PC-3 (cell line): ENCODE measurements around the gene CEACAM19. TPM values are rescaled to one million over a fixed set of nuclear protein-coding genes. Genes with fewer than 3 reads are reported as not detected.

Experiments used
- ATAC-seq: fragments of 200-7000 bp; cut with Tn5 transposase; 2 replicates; pipeline ENCODE4 v1.9.1; 2020; ENCODE audit warnings: mild to moderate bottlenecking, moderate library complexity
- BruUV-seq: library from RNA; stranded (reverse); fragments of 400-500 nt; replicated peaks from 2 replicates; lab custom pipeline; 2021; lab: Mats Ljungman, UMichigan
- CTCF ChIA-PET: fragments of 300-600 bp; sonication (Branson Sonifier 250); formaldehyde crosslinking; loops from one replicate; lab custom pipeline; 2022; ENCODE audit warnings: antibody characterized with exemption; lab: Charles Lee
- POLR2A ChIA-PET: fragments of 300-600 bp; sonication (Branson Sonifier 250); formaldehyde crosslinking; loops from one replicate; lab custom pipeline; 2022; ENCODE audit warnings: antibody characterized with exemption; ENCODE audit not compliant: unreplicated experiment; lab: Charles Lee
- DNase-seq: peaks from one replicate; pipeline ENCODE4 v3.0.0-alpha.2; 2015
- H2AFZ ChIP-seq: fragments of 300-600 bp; sonication (generic); 2 replicates; pipeline ENCODE4 v1.6.0; 2016; ENCODE audit warnings: antibody characterized with exemption, low read length
- H3F3A ChIP-seq: fragments of 300-600 bp; sonication (generic); one replicate; pipeline ENCODE4 v1.6.0; 2017; ENCODE audit warnings: antibody characterized with exemption, low read length, control low read depth, mild to moderate bottlenecking; ENCODE audit not compliant: unreplicated experiment
- H3K27ac ChIP-seq: fragments of 300-600 bp; sonication (generic); 2 replicates; pipeline ENCODE4 v1.5.1; 2016; ENCODE audit warnings: mild to moderate bottlenecking, low read length
- H3K27me3 ChIP-seq: fragments of 300-600 bp; sonication (generic); 2 replicates; pipeline ENCODE4 v1.6.1; 2016; ENCODE audit warnings: low read length, mixed read lengths
- H3K36me3 ChIP-seq: fragments of 300-600 bp; sonication (generic); 2 replicates; pipeline ENCODE4 v1.6.1; 2016; ENCODE audit warnings: low read depth, mixed run types, low read length, mixed read lengths
- H3K4me1 ChIP-seq: fragments of 300-600 bp; sonication (generic); 2 replicates; pipeline ENCODE4 v1.5.1; 2016; ENCODE audit warnings: low read length; ENCODE audit not compliant: insufficient read depth
- H3K4me2 ChIP-seq: fragments of 300-600 bp; sonication (generic); 2 replicates; pipeline ENCODE4 v1.6.0; 2016; ENCODE audit warnings: low read length
- H3K4me3 ChIP-seq: fragments of 300-600 bp; sonication (generic); 2 replicates; pipeline ENCODE4 v1.5.1; 2016; ENCODE audit warnings: mild to moderate bottlenecking, low read length, mixed read lengths
- H3K79me2 ChIP-seq: fragments of 300-600 bp; sonication (generic); 2 replicates; pipeline ENCODE4 v1.6.1; 2017; ENCODE audit warnings: low read length, mixed read lengths
- H3K9ac ChIP-seq: fragments of 300-600 bp; sonication (generic); 2 replicates; pipeline ENCODE4 v1.6.0; 2016; ENCODE audit warnings: mild to moderate bottlenecking, low read length
- H3K9me2 ChIP-seq: fragments of 300-600 bp; sonication (generic); replicated peaks from 2 replicates; pipeline ENCODE4 v1.6.1; 2016; ENCODE audit warnings: mixed run types, low read length, mixed read lengths
- H3K9me3 ChIP-seq: fragments of 300-600 bp; sonication (generic); 2 replicates; pipeline ENCODE4 v1.6.1; 2016; ENCODE audit warnings: low read length, mixed read lengths
- H4K20me1 ChIP-seq: fragments of 300-600 bp; sonication (generic); 2 replicates; pipeline ENCODE4 v1.6.1; 2016; ENCODE audit warnings: low read length, mixed read lengths
- EZH2 ChIP-seq: fragments of 300-600 bp; sonication (generic); IDR thresholded peaks from one replicate; pipeline ENCODE4 v1.6.1; 2017; ENCODE audit warnings: antibody characterized with exemption, mild to moderate bottlenecking, low read length; ENCODE audit not compliant: unreplicated experiment
- EZH2phosphoT487 ChIP-seq: fragments of 300-600 bp; sonication (generic); IDR thresholded peaks from 2 replicates; pipeline ENCODE4 v1.6.1; 2018; ENCODE audit warnings: mild to moderate bottlenecking, antibody characterized with exemption, low read length, borderline replicate concordance
- intact Hi-C: fragments of 100-400 bp; cut with micrococcal nuclease; formaldehyde crosslinking; loops from 2 replicates; pipeline ENCODE4 v1.9.0; 2023
- total RNA-seq: library from RNA; depleted of rRNA; stranded (reverse); fragments of >200 nt; gene quantifications from 2 replicates; pipeline ENCODE4 v1.2.3, GENCODE V29; 2014
- TF ChIP-seq, protein P1 (sequence below): fragments of 300-600 bp; sonication (generic); conservative IDR thresholded peaks from 2 replicates; pipeline ENCODE4 v1.5.1; 2017; ENCODE audit warnings: antibody characterized with exemption, low read depth, mild to moderate bottlenecking, low read length

CEACAM19 gene
- total RNA-seq, 1 experiment from 2014 or later = 4.3 TPM

GRCh38 chr19:44684892-44685863 is 13.9 kb downstream of the CEACAM19 start:
- TF ChIP-seq EZH2phosphoT487 (no peak), EZH2 (no peak)
- TF ChIP-seq, protein P1, sequence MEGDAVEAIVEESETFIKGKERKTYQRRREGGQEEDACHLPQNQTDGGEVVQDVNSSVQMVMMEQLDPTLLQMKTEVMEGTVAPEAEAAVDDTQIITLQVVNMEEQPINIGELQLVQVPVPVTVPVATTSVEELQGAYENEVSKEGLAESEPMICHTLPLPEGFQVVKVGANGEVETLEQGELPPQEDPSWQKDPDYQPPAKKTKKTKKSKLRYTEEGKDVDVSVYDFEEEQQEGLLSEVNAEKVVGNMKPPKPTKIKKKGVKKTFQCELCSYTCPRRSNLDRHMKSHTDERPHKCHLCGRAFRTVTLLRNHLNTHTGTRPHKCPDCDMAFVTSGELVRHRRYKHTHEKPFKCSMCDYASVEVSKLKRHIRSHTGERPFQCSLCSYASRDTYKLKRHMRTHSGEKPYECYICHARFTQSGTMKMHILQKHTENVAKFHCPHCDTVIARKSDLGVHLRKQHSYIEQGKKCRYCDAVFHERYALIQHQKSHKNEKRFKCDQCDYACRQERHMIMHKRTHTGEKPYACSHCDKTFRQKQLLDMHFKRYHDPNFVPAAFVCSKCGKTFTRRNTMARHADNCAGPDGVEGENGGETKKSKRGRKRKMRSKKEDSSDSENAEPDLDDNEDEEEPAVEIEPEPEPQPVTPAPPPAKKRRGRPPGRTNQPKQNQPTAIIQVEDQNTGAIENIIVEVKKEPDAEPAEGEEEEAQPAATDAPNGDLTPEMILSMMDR = no peak
- no peak overlapping the region for H2AFZ ChIP-seq
- H3K27me3 ChIP-seq = no peaks in the 10 kb centered on the region
- H3K79me2 ChIP-seq = no peaks in the 10 kb centered on the region
- peaks cover 23% of the 10 kb centered on the region for H3K4me1 ChIP-seq
- no peaks in the 10 kb centered on the region for H4K20me1 ChIP-seq
- H3K4me2 ChIP-seq = peak overlapping the region; percentile 53; the same call in 1 of the 2 replicates
- H3K4me3 ChIP-seq = no peak overlapping the region
- DNase-seq (peak; percentile 82), ATAC-seq (peak; percentile 74)
- no peaks in the 10 kb centered on the region for H3F3A ChIP-seq
- BruUV-seq = TSS peak; percentile 24
- intact Hi-C loops = no loop called here
- no peaks in the 10 kb centered on the region for H3K36me3 ChIP-seq
- POLR2A ChIA-PET = interaction anchor here (1.0 kb wide), 1 partner anchor 160 kb away, joined by 5 read pairs; no protein-coding TSS in a partner anchor
- H3K27ac ChIP-seq = peak overlapping the region; percentile 78
- CTCF ChIA-PET = interaction anchor here (0.6 kb wide), 1 partner anchor 32 kb away, joined by 3 read pairs; no protein-coding TSS in a partner anchor
- H3K9ac ChIP-seq = peak overlapping the region; percentile 31; the same call in 1 of the 2 replicates
- H3K9me3 ChIP-seq = no peaks in the 10 kb centered on the region
- H3K9me2 ChIP-seq = no peaks in the 10 kb centered on the region

DNA sequence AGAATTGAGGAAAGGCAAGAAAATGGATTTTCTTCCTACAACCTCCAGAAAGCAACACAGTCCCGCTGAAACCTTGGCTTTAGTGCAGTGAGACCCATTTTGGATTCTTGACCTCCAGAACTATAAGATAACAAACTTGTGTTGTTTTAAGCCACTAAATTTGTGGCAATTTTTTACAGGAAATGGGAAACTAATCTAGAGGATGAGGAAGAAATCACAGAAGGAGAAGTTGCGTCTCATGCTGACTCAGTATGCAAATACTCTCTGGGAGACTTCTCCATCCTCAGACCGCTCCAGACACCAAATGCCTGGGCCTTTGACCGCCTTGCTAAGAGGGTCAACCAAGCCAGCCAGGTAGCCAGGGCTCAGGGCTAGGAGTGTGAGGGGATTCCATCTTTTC is 14.6 kb downstream of the CEACAM19 start:
- Histone ChIP-seq H3F3A (no peaks in the 10 kb centered on the region), H3K4me3 (no peak overlapping the region), H3K27me3 (no peaks in the 10 kb centered on the region), H3K79me2 (no peaks in the 10 kb centered on the region), H3K36me3 (no peaks in the 10 kb centered on the region), H3K9me2 (no peaks in the 10 kb centered on the region), H3K27ac (peak overlapping the region; percentile 78), H2AFZ (no peak overlapping the region), H4K20me1 (no peaks in the 10 kb centered on the region), H3K4me2 (peak overlapping the region; percentile 53), H3K9me3 (no peaks in the 10 kb centered on the region), H3K4me1 (peaks cover 23% of the 10 kb centered on the region), H3K9ac (peak overlapping the region; percentile 31; the same call in 1 of the 2 replicates)
- ChIA-PET POLR2A (no interaction called here), CTCF (no interaction called here)
- DNase-seq = peak; percentile 57
- BruUV-seq = no TSS peak
- TF ChIP-seq EZH2phosphoT487 (no peak), EZH2 (no peak)
- TF ChIP-seq, protein P1 = no peak
- intact Hi-C loops = no loop called here
- ATAC-seq = peak; percentile 56
